HepG2 (cell line): Measurements from ENCODE around the gene KDM2B. TPM values are rescaled to one million over a fixed set of nuclear protein-coding genes. Genes with fewer than 3 reads are reported as not detected.

Source experiments
- ATAC-seq: fragments of 200-7000 bp; cut with Tn5 transposase; 3 replicates; pipeline ENCODE4 v1.9.1; 2020; ENCODE audit warnings: mild to moderate bottlenecking, moderate library complexity
- BruUV-seq: library from RNA; stranded (reverse); fragments of 400-500 nt; replicated peaks from 2 replicates; lab custom pipeline; 2021; lab: Mats Ljungman, UMichigan
- CTCF ChIA-PET: fragments of 300-600 bp; formaldehyde crosslinking; extraction: SDS; loops from one replicate; lab custom pipeline; 2021; ENCODE audit warnings: low total read pairs, inconsistent platforms, low intra/inter-chr PET ratio; lab: Yijun Ruan, JAX
- POLR2A ChIA-PET: fragments of 350-600 bp; sonication (Branson Sonifier 250); formaldehyde crosslinking; loops from one replicate; lab custom pipeline; 2020; ENCODE audit warnings: antibody characterized with exemption, inconsistent platforms; lab: Yijun Ruan, JAX
- DNase-seq: peaks from one replicate; pipeline ENCODE4 v3.0.0-alpha.2; 2015; ENCODE audit warnings: low spot score
- FAIRE-seq: peaks from 3 replicates; lab custom pipeline; 2011; peaks lifted over from hg19 to GRCh38; lab: Jason Lieb, UNC
- H2AFZ ChIP-seq: one replicate; pipeline ENCODE4 v1.6.1; 2011; ENCODE audit warnings: low read length, inconsistent platforms
- H3K27ac ChIP-seq: fragments of 300-600 bp; 3 replicates; pipeline ENCODE4 v1.8.0; 2011; ENCODE audit warnings: mixed run types, mild to moderate bottlenecking, mixed read lengths, low read length, inconsistent platforms; ENCODE audit not compliant: insufficient read depth; ENCODE audit errors: extremely low read length
- H3K27me3 ChIP-seq, 2 experiments: fragments of 200-600 bp in 1 of 2; 2 replicates in 1 of 2; 3 replicates in 1 of 2; pipeline versions ENCODE4 v1.6.0 to v1.8.0; 2011; ENCODE audit warnings: low read length in 2 of 2, mild to moderate bottlenecking in 2 of 2, moderate library complexity in 2 of 2, inconsistent platforms in 1 of 2; ENCODE audit not compliant: insufficient read depth in 2 of 2, control insufficient read depth in 1 of 2
- H3K36me3 ChIP-seq, 2 experiments: fragments of 200-600 bp in 1 of 2; replicated peaks in 1 of 2; 2 replicates in 1 of 2; 3 replicates in 1 of 2; pipeline versions ENCODE4 v1.5.1 to v1.8.0; 2011; ENCODE audit warnings: low read length in 2 of 2, inconsistent platforms in 1 of 2; ENCODE audit not compliant: insufficient read depth in 2 of 2, control insufficient read depth in 1 of 2
- H3K4me1 ChIP-seq: 2 replicates; pipeline ENCODE4 v1.5.1; 2012; ENCODE audit warnings: low read length, inconsistent platforms; ENCODE audit not compliant: insufficient read depth
- H3K4me2 ChIP-seq: 2 replicates; pipeline ENCODE4 v1.6.0; 2011; ENCODE audit warnings: low read depth, low read length, inconsistent platforms
- H3K4me3 ChIP-seq, 3 experiments: fragments of 200-600 bp in 1 of 3; sonication (generic), shearing (Covaris generic) in 1 of 3; replicated peaks in 1 of 3; 2 replicates each; pipeline ENCODE4 v1.5.1; 2011 to 2016; ENCODE audit warnings: low read length in 3 of 3, inconsistent platforms in 2 of 3, low read depth in 2 of 3, mild to moderate bottlenecking in 2 of 3, control low read depth in 1 of 3, mixed read lengths in 1 of 3; ENCODE audit not compliant: insufficient read depth in 1 of 3
- H3K79me2 ChIP-seq: one replicate; pipeline ENCODE4 v1.6.1; 2011; ENCODE audit warnings: low read length, inconsistent platforms; ENCODE audit not compliant: insufficient read depth
- H3K9ac ChIP-seq: 2 replicates; pipeline ENCODE4 v1.6.0; 2011; ENCODE audit warnings: mild to moderate bottlenecking, low read depth, low read length, inconsistent platforms; ENCODE audit not compliant: insufficient read depth
- H3K9me3 ChIP-seq: 2 replicates; pipeline ENCODE4 v1.5.1; 2012; ENCODE audit warnings: mild to moderate bottlenecking, low read length
- H4K20me1 ChIP-seq: 2 replicates; pipeline ENCODE4 v1.6.0; 2011; ENCODE audit warnings: inconsistent platforms, mild to moderate bottlenecking, low read length, moderate library complexity; ENCODE audit not compliant: insufficient read depth
- ARNTL ChIP-seq: sonication (generic); formaldehyde crosslinking; IDR thresholded peaks from 2 replicates; pipeline ENCODE4 v1.4.0; 2020; ENCODE audit warnings: mild to moderate bottlenecking, missing genetic modification reagents
- CBX5 ChIP-seq: sonication (generic); formaldehyde crosslinking; IDR thresholded peaks from 2 replicates; pipeline ENCODE4 v1.4.0; 2020; ENCODE audit warnings: missing genetic modification reagents, borderline replicate concordance
- MBD4 ChIP-seq: IDR thresholded peaks from 2 replicates; pipeline ENCODE4 v1.6.1; 2012; ENCODE audit warnings: low read length, inconsistent platforms, borderline replicate concordance
- MXD4 ChIP-seq: IDR thresholded peaks from 2 replicates; pipeline ENCODE4 v1.6.1; 2016; ENCODE audit warnings: mild to moderate bottlenecking, missing biosample characterization, missing genetic modification reagents
- RBAK ChIP-seq: sonication (generic); formaldehyde crosslinking; IDR thresholded peaks from 2 replicates; pipeline ENCODE4 v1.5.1; 2020; ENCODE audit warnings: mild to moderate bottlenecking, missing genetic modification reagents
- RFX3 ChIP-seq: IDR thresholded peaks from 2 replicates; pipeline ENCODE4 v1.6.1; 2016; ENCODE audit warnings: missing biosample characterization, missing genetic modification reagents
- TBL1XR1 ChIP-seq: fragments of 150-350 bp; IDR thresholded peaks from 2 replicates; pipeline ENCODE4 v1.6.1; 2014; ENCODE audit warnings: borderline replicate concordance, low read length; ENCODE audit not compliant: partially characterized antibody
- ZNF3 ChIP-seq: IDR thresholded peaks from 2 replicates; pipeline ENCODE4 v1.7.0; 2017; ENCODE audit warnings: inconsistent platforms
- ZNF34 ChIP-seq: sonication (generic); formaldehyde crosslinking; IDR thresholded peaks from 2 replicates; pipeline ENCODE4 v1.4.0; 2020; ENCODE audit warnings: mild to moderate bottlenecking, missing genetic modification reagents, borderline replicate concordance
- ZNF484 ChIP-seq: sonication (generic); formaldehyde crosslinking; IDR thresholded peaks from 2 replicates; pipeline ENCODE4 v1.5.1; 2020; ENCODE audit warnings: mild to moderate bottlenecking, low read depth, missing genetic modification reagents, borderline replicate concordance
- WGBS: methylation state at CpG from one replicate; pipeline ENCODE4 v1.1.6; 2017; ENCODE audit warnings: low lambda C conversion rate; 5-methylcytosine and 5-hydroxymethylcytosine counted together
- in situ Hi-C: cut with HindIII; loops from 2 replicates; pipeline ENCODE4 v1.10.0; 2017; ENCODE audit warnings: low pct_unique_long_range_greater_than_20kb; ENCODE audit not compliant: extremely low pct_ligation_motif_present
- intact Hi-C: fragments of 100-400 bp; cut with micrococcal nuclease; formaldehyde crosslinking; loops from one replicate; pipeline ENCODE4 v1.10.0; 2022; ENCODE audit not compliant: unreplicated experiment
- polyA plus RNA-seq, 8 experiments: library from polyadenylated mRNA; depleted of rRNA in 3 of 8; stranded (reverse) in 7 of 8; unstranded in 1 of 8; fragments of >200 nt; fragmentation: Illumina TruSeq in 4 of 8; extraction: Trizol in 4 of 8; gene quantifications; 2 replicates each; pipeline versions ENCODE4 v1.2.1 to v1.2.3, GENCODE V29; 2011 to 2016; ENCODE audit warnings: low read depth in 4 of 8, missing spikeins in 1 of 8, mixed read lengths in 1 of 8; ENCODE audit not compliant: insufficient read depth in 1 of 8
- total RNA-seq, 5 experiments: library from RNA; depleted of rRNA; stranded (reverse); fragments of >200 nt; fragmentation: Illumina TruSeq; extraction: Trizol; gene quantifications; 2 replicates each; pipeline ENCODE4 v1.2.3, GENCODE V29; 2016; ENCODE audit warnings: low read depth in 1 of 5
- TF ChIP-seq, protein P1 (sequence below): sonication (generic); formaldehyde crosslinking; IDR thresholded peaks from 2 replicates; pipeline ENCODE4 v1.4.0; 2020; ENCODE audit warnings: mild to moderate bottlenecking, low read depth, missing genetic modification reagents
- TF ChIP-seq, protein P2 (sequence below): sonication (generic); formaldehyde crosslinking; conservative IDR thresholded peaks from 2 replicates; pipeline ENCODE4 v1.4.0; 2020; ENCODE audit warnings: mild to moderate bottlenecking, missing genetic modification reagents, moderate library complexity
- TF ChIP-seq, protein P3 (sequence below): sonication (generic); formaldehyde crosslinking; IDR thresholded peaks from 2 replicates; pipeline ENCODE4 v1.8.0; 2022; ENCODE audit warnings: missing genetic modification reagents, mild to moderate bottlenecking, borderline replicate concordance
- TF ChIP-seq, protein P4 (sequence below): sonication (generic); formaldehyde crosslinking; IDR thresholded peaks from 2 replicates; pipeline ENCODE4 v1.5.0; 2020; ENCODE audit warnings: mild to moderate bottlenecking, missing genetic modification reagents, borderline replicate concordance
- TF ChIP-seq, protein P5 (sequence below): sonication (generic); formaldehyde crosslinking; IDR thresholded peaks from 2 replicates; pipeline ENCODE4 v1.5.1; 2020; ENCODE audit warnings: mild to moderate bottlenecking, missing genetic modification reagents, moderate library complexity
- TF ChIP-seq, protein P6 (sequence below): sonication (generic); formaldehyde crosslinking; IDR thresholded peaks from 2 replicates; pipeline ENCODE4 v1.4.0; 2020; ENCODE audit warnings: missing genetic modification reagents

The KDM2B gene
- total and polyA plus RNA-seq, 2 of the 13 experiments (the other 11 are each of a cell fraction or from before 2014, with no cell fraction given): 17.5 to 26.1 TPM

DNA sequence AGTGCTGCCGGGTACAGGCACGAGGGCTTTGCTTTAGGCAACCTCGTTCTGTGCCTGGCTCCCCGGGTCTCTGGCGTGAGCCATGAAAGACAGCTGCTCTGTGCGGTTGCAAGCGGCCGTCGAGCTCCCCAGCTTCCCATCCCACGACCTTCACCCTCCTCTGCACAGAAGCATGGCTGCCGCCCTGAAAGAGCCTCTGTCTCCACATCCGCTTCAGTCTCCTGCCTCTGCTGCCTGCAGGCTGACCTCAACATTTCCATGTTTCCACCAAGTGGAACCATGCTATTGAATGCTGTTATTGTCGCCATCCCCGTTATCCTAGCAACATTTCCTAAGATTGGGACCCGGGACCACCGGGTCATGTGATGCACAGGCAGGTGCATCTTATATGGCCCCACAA lies 57.1 kb downstream of the KDM2B start:
- peaks cover 13% of the 10 kb centered on the region for H3K4me1 ChIP-seq
- H3K36me3 ChIP-seq: peaks cover 5 to 8% of the 10 kb centered on the region in 2 experiments; a peak in 3 of 5 replicates
- H3K4me3 ChIP-seq: no peak overlapping the region
- no peaks in the 10 kb centered on the region for H3K27me3 ChIP-seq
- DNase-seq: no peak
- no peak for FAIRE-seq
- CTCF ChIA-PET: no interaction called here
- in situ Hi-C loops: no loop called here
- no peak overlapping the region for H3K9ac ChIP-seq
- H4K20me1 ChIP-seq: no peaks in the 10 kb centered on the region
- 78% methylated on average over 10 of the region's 16 CpGs for WGBS
- H3K9me3 ChIP-seq: no peaks in the 10 kb centered on the region
- POLR2A ChIA-PET: no interaction called here
- H3K79me2 ChIP-seq: no peaks in the 10 kb centered on the region
- H3K27ac ChIP-seq: no peak overlapping the region
- ATAC-seq: no peak
- no peak overlapping the region for H3K4me2 ChIP-seq
- no peak overlapping the region for H2AFZ ChIP-seq
- intact Hi-C loops: loop anchor here (2.0 kb wide), 1 partner anchor 35 kb away; no protein-coding TSS in a partner anchor
- no TSS peak for BruUV-seq
- TF ChIP-seq CBX5 (CRISPR knock-in tag) (no peak), ARNTL (CRISPR knock-in tag) (no peak), RFX3 (CRISPR knock-in tag) (no peak), ZNF34 (no peak), ZNF484 (CRISPR knock-in tag) (no peak), MBD4 (no peak), MXD4 (no peak), RBAK (CRISPR knock-in tag) (no peak), ZNF3 (no peak), TBL1XR1 (no peak)
- TF ChIP-seq, protein P1, sequence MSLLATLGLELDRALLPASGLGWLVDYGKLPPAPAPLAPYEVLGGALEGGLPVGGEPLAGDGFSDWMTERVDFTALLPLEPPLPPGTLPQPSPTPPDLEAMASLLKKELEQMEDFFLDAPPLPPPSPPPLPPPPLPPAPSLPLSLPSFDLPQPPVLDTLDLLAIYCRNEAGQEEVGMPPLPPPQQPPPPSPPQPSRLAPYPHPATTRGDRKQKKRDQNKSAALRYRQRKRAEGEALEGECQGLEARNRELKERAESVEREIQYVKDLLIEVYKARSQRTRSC (CRISPR knock-in tag): no peak
- TF ChIP-seq, protein P2, sequence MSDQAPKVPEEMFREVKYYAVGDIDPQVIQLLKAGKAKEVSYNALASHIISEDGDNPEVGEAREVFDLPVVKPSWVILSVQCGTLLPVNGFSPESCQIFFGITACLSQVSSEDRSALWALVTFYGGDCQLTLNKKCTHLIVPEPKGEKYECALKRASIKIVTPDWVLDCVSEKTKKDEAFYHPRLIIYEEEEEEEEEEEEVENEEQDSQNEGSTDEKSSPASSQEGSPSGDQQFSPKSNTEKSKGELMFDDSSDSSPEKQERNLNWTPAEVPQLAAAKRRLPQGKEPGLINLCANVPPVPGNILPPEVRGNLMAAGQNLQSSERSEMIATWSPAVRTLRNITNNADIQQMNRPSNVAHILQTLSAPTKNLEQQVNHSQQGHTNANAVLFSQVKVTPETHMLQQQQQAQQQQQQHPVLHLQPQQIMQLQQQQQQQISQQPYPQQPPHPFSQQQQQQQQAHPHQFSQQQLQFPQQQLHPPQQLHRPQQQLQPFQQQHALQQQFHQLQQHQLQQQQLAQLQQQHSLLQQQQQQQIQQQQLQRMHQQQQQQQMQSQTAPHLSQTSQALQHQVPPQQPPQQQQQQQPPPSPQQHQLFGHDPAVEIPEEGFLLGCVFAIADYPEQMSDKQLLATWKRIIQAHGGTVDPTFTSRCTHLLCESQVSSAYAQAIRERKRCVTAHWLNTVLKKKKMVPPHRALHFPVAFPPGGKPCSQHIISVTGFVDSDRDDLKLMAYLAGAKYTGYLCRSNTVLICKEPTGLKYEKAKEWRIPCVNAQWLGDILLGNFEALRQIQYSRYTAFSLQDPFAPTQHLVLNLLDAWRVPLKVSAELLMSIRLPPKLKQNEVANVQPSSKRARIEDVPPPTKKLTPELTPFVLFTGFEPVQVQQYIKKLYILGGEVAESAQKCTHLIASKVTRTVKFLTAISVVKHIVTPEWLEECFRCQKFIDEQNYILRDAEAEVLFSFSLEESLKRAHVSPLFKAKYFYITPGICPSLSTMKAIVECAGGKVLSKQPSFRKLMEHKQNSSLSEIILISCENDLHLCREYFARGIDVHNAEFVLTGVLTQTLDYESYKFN: no peak
- TF ChIP-seq, protein P3, sequence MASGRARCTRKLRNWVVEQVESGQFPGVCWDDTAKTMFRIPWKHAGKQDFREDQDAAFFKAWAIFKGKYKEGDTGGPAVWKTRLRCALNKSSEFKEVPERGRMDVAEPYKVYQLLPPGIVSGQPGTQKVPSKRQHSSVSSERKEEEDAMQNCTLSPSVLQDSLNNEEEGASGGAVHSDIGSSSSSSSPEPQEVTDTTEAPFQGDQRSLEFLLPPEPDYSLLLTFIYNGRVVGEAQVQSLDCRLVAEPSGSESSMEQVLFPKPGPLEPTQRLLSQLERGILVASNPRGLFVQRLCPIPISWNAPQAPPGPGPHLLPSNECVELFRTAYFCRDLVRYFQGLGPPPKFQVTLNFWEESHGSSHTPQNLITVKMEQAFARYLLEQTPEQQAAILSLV (CRISPR knock-in tag): no peak
- TF ChIP-seq, protein P4, sequence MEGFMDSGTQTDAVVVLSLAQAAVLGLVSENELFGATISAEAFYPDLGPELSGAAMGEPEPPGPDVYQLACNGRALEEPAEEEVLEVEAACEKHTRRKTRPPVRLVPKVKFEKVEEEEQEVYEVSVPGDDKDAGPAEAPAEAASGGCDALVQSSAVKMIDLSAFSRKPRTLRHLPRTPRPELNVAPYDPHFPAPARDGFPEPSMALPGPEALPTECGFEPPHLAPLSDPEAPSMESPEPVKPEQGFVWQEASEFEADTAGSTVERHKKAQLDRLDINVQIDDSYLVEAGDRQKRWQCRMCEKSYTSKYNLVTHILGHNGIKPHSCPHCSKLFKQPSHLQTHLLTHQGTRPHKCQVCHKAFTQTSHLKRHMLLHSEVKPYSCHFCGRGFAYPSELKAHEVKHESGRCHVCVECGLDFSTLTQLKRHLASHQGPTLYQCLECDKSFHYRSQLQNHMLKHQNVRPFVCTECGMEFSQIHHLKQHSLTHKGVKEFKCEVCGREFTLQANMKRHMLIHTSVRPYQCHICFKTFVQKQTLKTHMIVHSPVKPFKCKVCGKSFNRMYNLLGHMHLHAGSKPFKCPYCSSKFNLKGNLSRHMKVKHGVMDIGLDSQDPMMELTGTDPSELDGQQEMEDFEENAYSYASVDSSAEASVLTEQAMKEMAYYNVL: no peak
- TF ChIP-seq, protein P5, sequence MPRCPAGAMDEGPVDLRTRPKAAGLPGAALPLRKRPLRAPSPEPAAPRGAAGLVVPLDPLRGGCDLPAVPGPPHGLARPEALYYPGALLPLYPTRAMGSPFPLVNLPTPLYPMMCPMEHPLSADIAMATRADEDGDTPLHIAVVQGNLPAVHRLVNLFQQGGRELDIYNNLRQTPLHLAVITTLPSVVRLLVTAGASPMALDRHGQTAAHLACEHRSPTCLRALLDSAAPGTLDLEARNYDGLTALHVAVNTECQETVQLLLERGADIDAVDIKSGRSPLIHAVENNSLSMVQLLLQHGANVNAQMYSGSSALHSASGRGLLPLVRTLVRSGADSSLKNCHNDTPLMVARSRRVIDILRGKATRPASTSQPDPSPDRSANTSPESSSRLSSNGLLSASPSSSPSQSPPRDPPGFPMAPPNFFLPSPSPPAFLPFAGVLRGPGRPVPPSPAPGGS (CRISPR knock-in tag): no peak
- TF ChIP-seq, protein P6, sequence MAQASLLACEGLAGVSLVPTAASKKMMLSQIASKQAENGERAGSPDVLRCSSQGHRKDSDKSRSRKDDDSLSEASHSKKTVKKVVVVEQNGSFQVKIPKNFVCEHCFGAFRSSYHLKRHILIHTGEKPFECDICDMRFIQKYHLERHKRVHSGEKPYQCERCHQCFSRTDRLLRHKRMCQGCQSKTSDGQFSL (CRISPR knock-in tag): no peak
